Measurements from ENCODE around the gene AMMECR1.

AMMECR1 gene

GRCh38 chrX:110259117-110259516 lies 58.8 kb downstream of the AMMECR1 start:
- Histone ChIP-seq H3K27me3 (ENCODE audit: insufficient read depth, low read depth) (no peaks in the 10 kb centered on the region), H4K20me1 (ENCODE audit: insufficient read depth) (no peaks in the 10 kb centered on the region), H3K36me3 (ENCODE audit: insufficient read depth) (no peaks in the 10 kb centered on the region), H2AFZ (ENCODE audit: low read depth) (no peak overlapping the region), H3K4me1 (ENCODE audit: low read depth, poor library complexity, severe bottlenecking) (peaks cover 23% of the 10 kb centered on the region), H3K9ac (no peak overlapping the region), H3K79me2 (ENCODE audit: insufficient read depth, low read depth) (peaks cover 25% of the 10 kb centered on the region; the same call in 1 of the 2 replicates), H3K4me3 (IDR thresholded peaks at IDR 0.05; ENCODE audit: insufficient read depth, low read depth, low read length) (no peak overlapping the region), H3K4me2 (no peak overlapping the region), H3K27ac (no peak overlapping the region)
- no peak for TF ChIP-seq CTCF (conservative IDR thresholded peaks at IDR 0.05; ENCODE audit: low read depth, low read length)

- no peak overlapping the region for H3K4me3 ChIP-seq (IDR thresholded peaks at IDR 0.05; ENCODE audit: insufficient read depth, low read depth, low read length)
- no peak overlapping the region for H3K4me2 ChIP-seq
- H4K20me1 ChIP-seq (ENCODE audit: insufficient read depth) = no peaks in the 10 kb centered on the region
- no peak overlapping the region for H2AFZ ChIP-seq (ENCODE audit: low read depth)
- H3K9ac ChIP-seq = no peak overlapping the region
- no peaks in the 10 kb centered on the region for H3K27me3 ChIP-seq (ENCODE audit: insufficient read depth, low read depth)
- no peak for TF ChIP-seq CTCF (conservative IDR thresholded peaks at IDR 0.05; ENCODE audit: low read depth, low read length)
- no peaks in the 10 kb centered on the region for H3K36me3 ChIP-seq (ENCODE audit: insufficient read depth)
- no peak overlapping the region for H3K27ac ChIP-seq
- peaks cover 20% of the 10 kb centered on the region for H3K4me1 ChIP-seq (ENCODE audit: low read depth, poor library complexity, severe bottlenecking)
- H3K79me2 ChIP-seq (ENCODE audit: insufficient read depth, low read depth) = peaks cover 22% of the 10 kb centered on the region; the same call in 1 of the 2 replicates
Observed at GRCh38 chrX:110258552-110258951, 59.3 kb downstream of the AMMECR1 start.

- no peaks in the 10 kb centered on the region for H3K36me3 ChIP-seq (ENCODE audit: insufficient read depth)
- no peaks in the 10 kb centered on the region for H3K27me3 ChIP-seq (ENCODE audit: insufficient read depth, low read depth)
- no peak overlapping the region for H2AFZ ChIP-seq (ENCODE audit: low read depth)
- no peak overlapping the region for H3K9ac ChIP-seq
- no peak overlapping the region for H3K4me2 ChIP-seq
- no peaks in the 10 kb centered on the region for H4K20me1 ChIP-seq (ENCODE audit: insufficient read depth)
- no peak overlapping the region for H3K27ac ChIP-seq
- TF ChIP-seq CTCF (conservative IDR thresholded peaks at IDR 0.05; ENCODE audit: low read depth, low read length) = no peak
- H3K79me2 ChIP-seq (ENCODE audit: insufficient read depth, low read depth) = peaks cover 20% of the 10 kb centered on the region; the same call in 1 of the 2 replicates
- H3K4me3 ChIP-seq (IDR thresholded peaks at IDR 0.05; ENCODE audit: insufficient read depth, low read depth, low read length) = no peak overlapping the region
- H3K4me1 ChIP-seq (ENCODE audit: low read depth, poor library complexity, severe bottlenecking) = peaks cover 19% of the 10 kb centered on the region
Observed at GRCh38 chrX:110257889-110258288, 60.0 kb downstream of the AMMECR1 start.

GRCh38 chrX:110252711-110253110 lies 65.2 kb downstream of the AMMECR1 start:
- Histone ChIP-seq H3K4me3 (IDR thresholded peaks at IDR 0.05; ENCODE audit: insufficient read depth, low read depth, low read length) (no peak overlapping the region), H2AFZ (ENCODE audit: low read depth) (no peak overlapping the region), H3K9ac (no peak overlapping the region), H3K36me3 (ENCODE audit: insufficient read depth) (no peaks in the 10 kb centered on the region), H3K27me3 (ENCODE audit: insufficient read depth, low read depth) (no peaks in the 10 kb centered on the region), H3K4me1 (ENCODE audit: low read depth, poor library complexity, severe bottlenecking) (peaks cover 11% of the 10 kb centered on the region), H4K20me1 (ENCODE audit: insufficient read depth) (no peaks in the 10 kb centered on the region), H3K27ac (no peak overlapping the region), H3K79me2 (ENCODE audit: insufficient read depth, low read depth) (peaks cover 21% of the 10 kb centered on the region; the same call in 1 of the 2 replicates), H3K4me2 (no peak overlapping the region)
- no peak for TF ChIP-seq CTCF (conservative IDR thresholded peaks at IDR 0.05; ENCODE audit: low read depth, low read length)
